C4-2B (cell line): ENCODE measurements around the gene SLC24A3.

Source experiments
- H3K27ac ChIP-seq: fragments of 450-650 bp; 2 replicates; pipeline ENCODE4 v1.5.1; 2017
- ZFX ChIP-seq: fragments of 450-650 bp; IDR thresholded peaks from 2 replicates; pipeline ENCODE4 v1.6.1; 2017
- TF ChIP-seq, protein P1 (sequence below): fragments of 450-650 bp; conservative IDR thresholded peaks from 2 replicates; pipeline ENCODE4 v1.5.1; 2017; ENCODE audit warnings: mild to moderate bottlenecking

Gene SLC24A3

DNA sequence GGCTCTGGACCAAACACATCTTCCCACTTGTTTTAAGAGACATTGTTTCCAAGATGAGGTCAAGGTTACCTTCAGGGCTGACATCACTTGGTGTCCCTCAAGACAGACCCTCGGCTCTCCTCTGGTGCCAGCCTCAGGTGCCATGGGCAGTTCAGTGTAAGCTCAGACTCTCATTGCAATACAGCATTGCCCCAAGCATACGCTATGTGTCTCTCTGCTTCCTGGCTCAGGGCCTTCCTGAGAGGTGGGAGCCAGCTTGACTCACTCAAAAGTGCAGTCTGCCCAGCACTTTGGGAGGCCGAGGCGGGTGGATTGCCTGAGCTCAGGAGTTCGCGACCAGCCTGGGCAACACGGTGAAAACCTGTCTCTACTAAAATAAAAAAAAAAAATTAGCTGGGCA lies 51.7 kb downstream of the SLC24A3 start:
- TF ChIP-seq ZFX = no peak
- TF ChIP-seq, protein P1, sequence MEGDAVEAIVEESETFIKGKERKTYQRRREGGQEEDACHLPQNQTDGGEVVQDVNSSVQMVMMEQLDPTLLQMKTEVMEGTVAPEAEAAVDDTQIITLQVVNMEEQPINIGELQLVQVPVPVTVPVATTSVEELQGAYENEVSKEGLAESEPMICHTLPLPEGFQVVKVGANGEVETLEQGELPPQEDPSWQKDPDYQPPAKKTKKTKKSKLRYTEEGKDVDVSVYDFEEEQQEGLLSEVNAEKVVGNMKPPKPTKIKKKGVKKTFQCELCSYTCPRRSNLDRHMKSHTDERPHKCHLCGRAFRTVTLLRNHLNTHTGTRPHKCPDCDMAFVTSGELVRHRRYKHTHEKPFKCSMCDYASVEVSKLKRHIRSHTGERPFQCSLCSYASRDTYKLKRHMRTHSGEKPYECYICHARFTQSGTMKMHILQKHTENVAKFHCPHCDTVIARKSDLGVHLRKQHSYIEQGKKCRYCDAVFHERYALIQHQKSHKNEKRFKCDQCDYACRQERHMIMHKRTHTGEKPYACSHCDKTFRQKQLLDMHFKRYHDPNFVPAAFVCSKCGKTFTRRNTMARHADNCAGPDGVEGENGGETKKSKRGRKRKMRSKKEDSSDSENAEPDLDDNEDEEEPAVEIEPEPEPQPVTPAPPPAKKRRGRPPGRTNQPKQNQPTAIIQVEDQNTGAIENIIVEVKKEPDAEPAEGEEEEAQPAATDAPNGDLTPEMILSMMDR = no peak
- no peak overlapping the region for H3K27ac ChIP-seq

DNA sequence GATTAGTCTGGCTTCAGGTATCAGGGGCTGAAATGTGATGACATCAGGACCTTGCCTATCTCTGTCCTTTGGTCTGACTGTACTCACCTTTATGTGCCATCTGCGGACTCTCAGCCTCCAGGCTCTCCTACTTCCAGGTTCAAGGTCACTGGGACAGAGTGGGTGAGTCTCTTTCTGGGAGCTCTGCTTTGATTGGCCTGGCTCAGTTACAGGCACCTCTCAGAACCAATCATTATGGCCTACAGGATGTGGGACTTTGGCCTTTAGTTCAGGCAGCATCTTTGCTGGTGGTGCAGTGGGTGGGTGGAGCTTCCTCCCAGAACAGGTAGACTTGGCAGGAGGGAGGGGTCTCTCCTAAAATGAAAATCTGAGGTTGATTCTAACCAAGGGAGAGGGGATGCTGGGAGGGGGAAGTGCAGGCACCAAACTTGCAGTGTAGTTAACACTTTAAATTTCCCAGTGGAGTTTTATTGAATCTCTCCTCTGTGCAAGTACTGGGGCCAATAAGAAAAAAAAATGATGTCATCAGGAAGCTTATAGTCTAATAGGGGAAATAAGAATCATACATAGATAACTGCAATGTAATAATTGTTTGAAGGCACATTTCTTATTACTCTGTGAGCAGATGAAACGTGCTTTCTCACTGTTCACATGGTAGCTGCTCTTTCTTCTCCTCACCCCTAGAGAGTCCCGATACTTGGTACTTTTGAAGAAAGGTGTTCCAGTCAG lies 53.4 kb downstream of the SLC24A3 start:
- no peak overlapping the region for H3K27ac ChIP-seq
- TF ChIP-seq ZFX = no peak
- TF ChIP-seq, protein P1 = no peak

DNA sequence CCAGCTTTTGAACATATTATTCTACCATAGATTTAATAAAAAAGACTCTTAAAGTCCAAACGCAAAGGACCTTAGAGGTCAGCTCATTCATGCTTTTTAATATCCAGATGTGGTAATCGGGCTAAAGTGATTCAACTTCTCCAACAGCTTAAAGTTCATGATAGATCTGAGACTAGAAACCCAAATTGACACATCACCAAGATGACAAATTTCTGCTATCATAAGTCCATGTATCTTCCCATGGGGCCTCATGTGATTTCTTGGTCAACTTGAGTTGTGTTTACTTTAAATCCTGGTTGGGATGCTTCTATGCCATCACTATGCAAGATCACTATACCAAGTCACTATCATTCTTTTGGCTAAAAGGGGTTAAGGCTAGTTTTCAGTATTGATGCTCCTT lies 56.0 kb downstream of the SLC24A3 start:
- no peak for TF ChIP-seq ZFX
- TF ChIP-seq, protein P1 = no peak
- no peak overlapping the region for H3K27ac ChIP-seq

DNA sequence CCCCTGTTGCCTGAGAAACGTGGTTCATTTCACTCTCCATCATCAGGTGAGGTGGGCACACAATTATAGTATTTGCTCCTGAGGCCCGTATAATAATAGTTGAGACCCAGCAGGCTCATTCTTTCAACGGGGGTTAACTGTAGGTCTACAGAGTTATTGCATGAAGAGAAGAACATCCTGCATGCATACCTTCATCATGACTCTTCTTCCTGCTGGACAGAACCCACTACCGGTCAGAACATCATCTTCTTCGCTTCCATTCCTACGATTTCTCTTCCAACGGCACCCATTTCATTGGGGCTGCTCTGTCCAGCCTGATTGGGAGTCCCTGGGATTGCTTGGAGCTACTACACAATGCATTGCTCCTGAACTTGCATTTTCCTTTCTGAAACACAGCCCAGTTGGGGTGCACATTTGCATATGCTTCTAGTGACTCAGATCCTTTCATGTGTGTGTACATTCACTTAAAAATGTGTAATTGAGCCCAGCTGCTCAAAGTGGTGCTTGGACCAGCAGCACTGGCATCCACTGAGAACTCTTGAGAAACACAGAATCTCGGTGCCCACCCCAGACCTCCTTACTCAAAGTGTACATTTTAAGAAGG lies 57.4 kb downstream of the SLC24A3 start:
- TF ChIP-seq, protein P1 = no peak
- no peak for TF ChIP-seq ZFX
- H3K27ac ChIP-seq = no peak overlapping the region

DNA sequence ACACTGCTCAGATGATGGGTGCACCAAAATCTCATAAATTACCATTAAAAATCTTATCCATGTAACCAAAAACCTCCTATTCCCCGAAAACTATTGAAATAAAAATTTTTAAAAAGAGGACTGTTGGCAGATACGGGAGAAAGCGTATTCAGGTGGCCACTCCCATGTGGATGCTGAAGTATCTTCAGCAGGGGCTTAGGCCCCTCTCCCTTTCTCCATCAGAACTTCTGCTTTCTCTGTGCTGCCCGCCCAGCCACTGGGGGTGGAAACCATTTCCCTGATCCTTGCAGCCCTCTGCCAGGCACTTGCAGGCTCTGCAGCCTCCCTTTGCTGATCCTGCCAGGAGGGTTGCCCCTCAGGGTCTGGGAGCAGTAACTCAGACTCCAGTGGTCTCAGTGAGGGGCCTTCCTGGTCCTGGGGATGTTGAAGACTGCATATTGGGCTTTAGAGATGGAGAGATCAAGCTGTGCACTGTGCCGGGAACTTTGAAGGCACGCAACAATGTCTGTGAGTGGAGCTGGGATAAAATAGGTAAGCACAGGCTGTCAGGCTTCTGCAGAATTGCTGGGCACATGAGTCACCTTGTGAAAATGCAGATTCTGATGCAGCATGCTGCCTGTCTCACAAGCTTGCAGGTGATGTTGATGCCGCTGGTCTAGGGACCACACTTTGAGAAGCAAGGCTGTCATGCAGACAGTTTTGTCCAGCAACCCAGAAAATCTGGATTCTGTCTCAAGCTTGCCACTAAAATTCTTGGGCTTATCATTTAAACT lies 59.6 kb downstream of the SLC24A3 start:
- H3K27ac ChIP-seq = no peak overlapping the region
- no peak for TF ChIP-seq ZFX
- TF ChIP-seq, protein P1 = no peak

DNA sequence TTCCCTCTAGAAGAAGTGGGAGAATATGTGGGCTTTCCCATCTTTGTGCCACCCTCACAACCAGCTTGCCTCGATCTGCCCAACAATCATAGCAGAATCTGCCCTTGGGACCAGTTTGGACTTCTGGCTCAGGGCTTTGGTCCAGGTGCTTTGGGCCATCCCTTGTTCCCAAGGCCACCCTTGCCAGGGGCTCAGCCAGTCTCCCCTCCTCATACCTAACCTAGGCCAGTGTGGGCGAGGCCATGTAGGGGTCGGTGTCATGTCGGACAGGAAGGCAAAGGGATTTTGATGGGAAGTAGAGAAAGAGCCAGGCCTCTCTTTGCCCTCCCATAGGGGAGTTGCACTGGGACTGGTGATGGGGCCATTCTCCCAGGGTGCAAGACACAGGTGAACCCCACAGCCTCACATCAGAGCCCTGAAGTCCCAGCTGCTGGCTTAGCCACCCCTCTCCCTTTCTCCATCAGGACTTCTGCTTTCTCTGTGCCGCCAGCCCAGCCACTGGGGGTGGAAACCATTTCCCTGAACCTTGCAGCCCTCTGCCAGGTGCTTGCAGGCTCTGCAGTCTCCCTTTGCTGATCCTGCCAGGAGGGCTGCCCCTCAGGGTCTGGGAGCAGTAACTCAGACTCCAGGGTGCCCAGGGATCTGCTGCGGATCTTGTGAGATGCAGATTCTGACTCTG lies 60.7 kb downstream of the SLC24A3 start:
- H3K27ac ChIP-seq = no peak overlapping the region
- no peak for TF ChIP-seq ZFX
- TF ChIP-seq, protein P1 = no peak
